HL-60 (cell line): Measurements from ENCODE around the gene MPPED1.

Experiments used
- DNase-seq, 2 experiments: peaks; one replicate each; pipeline ENCODE4 v3.0.0-alpha.2; 2010 to 2020; ENCODE audit warnings: low read depth in 1 of 2, low spot score in 1 of 2
- H3K27ac ChIP-seq: fragments of 250-450 bp; sonication (Bioruptor Pico); replicated peaks from 2 replicates; pipeline ENCODE4 v1.5.1; 2020; ENCODE audit warnings: mild to moderate bottlenecking, moderate library complexity
- H3K27me3 ChIP-seq: fragments of 250-450 bp; sonication (Bioruptor Pico); 2 replicates; pipeline ENCODE4 v1.5.1; 2021; ENCODE audit warnings: mild to moderate bottlenecking, moderate library complexity; ENCODE audit not compliant: insufficient read depth, poor library complexity, severe bottlenecking
- H3K4me3 ChIP-seq: replicated peaks from 2 replicates; pipeline ENCODE4 v1.5.1; 2011; ENCODE audit warnings: mild to moderate bottlenecking, control low read depth, low read length; ENCODE audit not compliant: insufficient read depth
- CTCF ChIP-seq: IDR thresholded peaks from one replicate; pipeline ENCODE4 v1.5.1; 2011; ENCODE audit warnings: low read length, control low read depth, inconsistent platforms; ENCODE audit not compliant: insufficient read depth
- GABPA ChIP-seq: IDR thresholded peaks from 2 replicates; pipeline ENCODE4 v1.6.1; 2012; ENCODE audit warnings: low read depth
- POLR2AphosphoS5 ChIP-seq: IDR thresholded peaks from 2 replicates; pipeline ENCODE4 v1.6.1; 2012; ENCODE audit warnings: low read depth
- REST ChIP-seq: IDR thresholded peaks from 2 replicates; pipeline ENCODE4 v1.6.1; 2012; ENCODE audit warnings: low read depth; ENCODE audit not compliant: insufficient replicate concordance
- SPI1 ChIP-seq: IDR thresholded peaks from 2 replicates; pipeline ENCODE4 v1.6.1; 2012; ENCODE audit warnings: low read depth, mild to moderate bottlenecking, borderline replicate concordance

Gene MPPED1

GRCh38 chr22:43442386-43443151 is 30.8 kb downstream of the MPPED1 start:
- H3K27me3 ChIP-seq: no peaks in the 10 kb centered on the region

GRCh38 chr22:43443152-43443471 is 31.3 kb downstream of the MPPED1 start:
- DNase-seq: no peak
- TF ChIP-seq GABPA (no peak), SPI1 (no peak), REST (no peak), CTCF (no peak), POLR2AphosphoS5 (no peak)

More at GRCh38 chr22:43442386-43443151, 30.8 kb downstream of the MPPED1 start:
- H3K4me3 ChIP-seq: no peak overlapping the region
- H3K27ac ChIP-seq: no peak overlapping the region
- no peak for DNase-seq
- no peak for TF ChIP-seq CTCF
- no peak for TF ChIP-seq REST
- TF ChIP-seq SPI1: no peak
- TF ChIP-seq POLR2AphosphoS5: no peak
- TF ChIP-seq GABPA: no peak

GRCh38 chr22:43446037-43446803 is 34.4 kb downstream of the MPPED1 start:
- DNase-seq: no peak
- Histone ChIP-seq H3K4me3 (no peak overlapping the region), H3K27ac (no peak overlapping the region), H3K27me3 (no peaks in the 10 kb centered on the region)
- no peak for TF ChIP-seq SPI1
- no peak for TF ChIP-seq CTCF
- no peak for TF ChIP-seq REST
- no peak for TF ChIP-seq GABPA
- no peak for TF ChIP-seq POLR2AphosphoS5

More at GRCh38 chr22:43443152-43443471, 31.3 kb downstream of the MPPED1 start:
- H3K27me3 ChIP-seq: no peaks in the 10 kb centered on the region
- H3K4me3 ChIP-seq: no peak overlapping the region
- no peak overlapping the region for H3K27ac ChIP-seq
